ENCODE results near the gene CEP44. TPM values are rescaled to one million over a fixed set of nuclear protein-coding genes. Genes with fewer than 3 reads are reported as not detected.

CEP44 gene
- total RNA-seq, 4 donors from 2014 or later: 10.3 to 33.8 (median 15.7) TPM

DNA sequence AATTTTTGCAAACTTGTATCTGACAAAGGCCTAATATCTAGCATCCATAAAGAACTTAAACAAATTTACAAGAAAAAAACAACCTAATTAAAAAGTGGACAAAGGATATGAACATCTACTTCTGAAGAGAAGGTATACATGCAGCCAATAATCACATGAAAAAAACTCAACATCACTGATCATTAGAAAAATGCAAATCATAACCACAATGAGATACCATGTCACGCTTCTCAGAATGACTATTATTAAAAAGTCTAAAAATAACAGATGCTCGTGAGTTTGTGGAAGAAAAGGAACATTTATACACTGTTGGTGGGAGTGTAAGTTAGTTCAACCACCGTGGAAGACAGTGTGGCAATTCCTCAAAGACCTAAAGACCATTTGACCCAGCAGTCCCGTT is 24.0 kb downstream of the CEP44 start:
- H3K4me1 ChIP-seq: no peaks in the 10 kb centered on the region
- H3K36me3 ChIP-seq: peaks cover 0 to 37% (median 0%) of the 10 kb centered on the region in 3 donors
- no peaks in the 10 kb centered on the region for H3K9me3 ChIP-seq
- no peak overlapping the region for H3K27ac ChIP-seq
- no peak overlapping the region for H3K4me3 ChIP-seq
- no peak for DNase-seq
- no peak for TF ChIP-seq POLR2A (IDR thresholded peaks at IDR 0.05)
- TF ChIP-seq, protein P1, sequence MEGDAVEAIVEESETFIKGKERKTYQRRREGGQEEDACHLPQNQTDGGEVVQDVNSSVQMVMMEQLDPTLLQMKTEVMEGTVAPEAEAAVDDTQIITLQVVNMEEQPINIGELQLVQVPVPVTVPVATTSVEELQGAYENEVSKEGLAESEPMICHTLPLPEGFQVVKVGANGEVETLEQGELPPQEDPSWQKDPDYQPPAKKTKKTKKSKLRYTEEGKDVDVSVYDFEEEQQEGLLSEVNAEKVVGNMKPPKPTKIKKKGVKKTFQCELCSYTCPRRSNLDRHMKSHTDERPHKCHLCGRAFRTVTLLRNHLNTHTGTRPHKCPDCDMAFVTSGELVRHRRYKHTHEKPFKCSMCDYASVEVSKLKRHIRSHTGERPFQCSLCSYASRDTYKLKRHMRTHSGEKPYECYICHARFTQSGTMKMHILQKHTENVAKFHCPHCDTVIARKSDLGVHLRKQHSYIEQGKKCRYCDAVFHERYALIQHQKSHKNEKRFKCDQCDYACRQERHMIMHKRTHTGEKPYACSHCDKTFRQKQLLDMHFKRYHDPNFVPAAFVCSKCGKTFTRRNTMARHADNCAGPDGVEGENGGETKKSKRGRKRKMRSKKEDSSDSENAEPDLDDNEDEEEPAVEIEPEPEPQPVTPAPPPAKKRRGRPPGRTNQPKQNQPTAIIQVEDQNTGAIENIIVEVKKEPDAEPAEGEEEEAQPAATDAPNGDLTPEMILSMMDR (IDR thresholded peaks at IDR 0.05): no peak
- H3K27me3 ChIP-seq: no peaks in the 10 kb centered on the region

DNA sequence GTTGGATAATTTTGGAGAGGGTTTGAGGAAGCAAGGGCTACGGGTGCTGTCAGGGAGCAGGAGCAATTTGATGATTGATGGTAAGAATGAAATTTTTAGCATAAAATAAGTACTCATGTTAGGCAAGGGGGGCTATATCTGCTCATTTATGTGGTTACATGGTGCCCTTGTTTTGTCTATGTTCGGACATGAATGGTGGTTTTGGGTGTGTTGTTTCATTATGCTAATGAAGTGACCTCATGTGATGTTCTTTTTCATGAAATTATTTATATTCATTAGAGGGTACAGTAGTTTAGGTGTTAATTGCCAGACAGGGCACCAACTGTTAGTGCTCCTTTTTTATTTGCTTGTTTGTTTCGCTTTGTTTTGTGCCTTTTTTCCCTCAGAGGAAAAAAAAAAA is 29.3 kb downstream of the CEP44 start:
- Histone ChIP-seq H3K27ac (no peak overlapping the region), H3K36me3 (peaks cover 0 to 31% (median 0%) of the 10 kb centered on the region in 3 donors), H3K9me3 (no peaks in the 10 kb centered on the region), H3K27me3 (no peaks in the 10 kb centered on the region), H3K4me1 (no peaks in the 10 kb centered on the region), H3K4me3 (no peak overlapping the region)
- DNase-seq: no peak
- TF ChIP-seq, protein P1 (IDR thresholded peaks at IDR 0.05): no peak
- no peak for TF ChIP-seq POLR2A (IDR thresholded peaks at IDR 0.05)

DNA sequence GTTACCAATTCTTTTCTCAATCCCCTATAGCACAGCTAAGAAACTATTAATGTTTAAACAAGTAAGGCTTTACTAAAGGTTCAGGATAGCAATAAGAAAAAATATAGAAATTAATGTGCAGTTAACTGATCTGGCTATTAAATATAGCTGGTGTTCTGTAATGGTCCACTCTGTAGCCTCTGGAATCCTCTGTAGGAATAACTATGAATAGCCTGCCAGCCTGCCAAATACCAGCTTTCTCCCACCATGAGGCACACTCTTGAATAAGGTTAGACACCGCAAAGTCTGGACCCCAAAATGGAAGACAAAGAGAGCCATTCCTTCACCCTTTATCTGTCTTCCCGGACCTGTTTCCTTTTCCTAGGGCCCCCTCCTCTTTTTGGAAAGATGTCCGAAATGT is 30.6 kb downstream of the CEP44 start:
- no peak overlapping the region for H3K4me3 ChIP-seq
- H3K27me3 ChIP-seq: no peaks in the 10 kb centered on the region
- H3K9me3 ChIP-seq: no peaks in the 10 kb centered on the region
- no peak overlapping the region for H3K27ac ChIP-seq
- no peak for DNase-seq
- H3K36me3 ChIP-seq: peaks cover 0 to 25% (median 0%) of the 10 kb centered on the region in 3 donors
- H3K4me1 ChIP-seq: no peaks in the 10 kb centered on the region
- no peak for TF ChIP-seq POLR2A (IDR thresholded peaks at IDR 0.05)
- TF ChIP-seq, protein P1 (IDR thresholded peaks at IDR 0.05): no peak

DNA sequence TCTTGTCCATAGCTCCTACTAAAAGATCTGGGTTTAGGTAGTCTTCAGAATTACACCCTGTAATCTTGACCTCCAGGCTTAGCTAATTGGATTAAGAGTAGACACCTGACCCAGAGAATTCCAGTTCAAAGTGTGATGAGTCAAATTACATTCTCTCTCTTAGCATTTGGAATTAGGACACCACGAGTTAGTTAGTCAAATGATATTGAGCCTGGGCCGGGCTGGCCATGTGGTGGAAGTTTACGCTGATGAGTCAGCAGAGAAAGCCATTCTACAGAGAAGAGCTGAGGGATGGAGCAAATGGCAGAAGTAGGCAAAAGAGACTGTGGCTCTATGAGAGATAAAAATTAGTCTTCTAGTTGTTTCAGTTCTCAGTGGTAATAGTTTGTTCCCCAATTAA is 31.1 kb downstream of the CEP44 start:
- H3K27ac ChIP-seq: no peak overlapping the region
- no peak for DNase-seq
- peaks cover 0 to 20% (median 0%) of the 10 kb centered on the region in 3 donors for H3K36me3 ChIP-seq
- TF ChIP-seq POLR2A (IDR thresholded peaks at IDR 0.05): no peak
- TF ChIP-seq, protein P1 (IDR thresholded peaks at IDR 0.05): no peak
- H3K4me3 ChIP-seq: no peak overlapping the region
- no peaks in the 10 kb centered on the region for H3K27me3 ChIP-seq
- H3K4me1 ChIP-seq: no peaks in the 10 kb centered on the region
- H3K9me3 ChIP-seq: no peaks in the 10 kb centered on the region

DNA sequence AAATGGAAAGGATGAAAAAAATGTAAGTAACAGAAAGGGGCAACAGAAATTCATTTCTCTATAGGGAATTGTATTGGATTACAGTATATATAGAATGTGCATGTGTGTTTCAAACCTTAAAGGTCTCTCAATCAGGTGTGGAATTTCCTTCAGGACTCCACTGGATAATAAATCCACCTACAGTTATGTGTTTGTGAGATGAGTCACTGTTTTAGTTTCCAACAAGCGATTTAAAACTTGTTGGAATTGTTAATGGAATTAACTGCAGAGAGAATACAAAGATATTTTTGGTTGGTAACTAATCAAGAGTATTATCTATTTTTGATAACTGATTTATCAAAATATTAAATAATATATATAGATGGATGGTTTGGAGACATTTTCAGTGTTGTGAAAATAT is 32.8 kb downstream of the CEP44 start:
- Histone ChIP-seq H3K27ac (no peak overlapping the region), H3K9me3 (no peaks in the 10 kb centered on the region), H3K4me1 (no peaks in the 10 kb centered on the region), H3K4me3 (no peak overlapping the region), H3K36me3 (peaks cover 0 to 7% (median 0%) of the 10 kb centered on the region in 3 donors), H3K27me3 (no peaks in the 10 kb centered on the region)
- TF ChIP-seq POLR2A (IDR thresholded peaks at IDR 0.05): no peak
- TF ChIP-seq, protein P1 (IDR thresholded peaks at IDR 0.05): no peak
- DNase-seq: no peak

DNA sequence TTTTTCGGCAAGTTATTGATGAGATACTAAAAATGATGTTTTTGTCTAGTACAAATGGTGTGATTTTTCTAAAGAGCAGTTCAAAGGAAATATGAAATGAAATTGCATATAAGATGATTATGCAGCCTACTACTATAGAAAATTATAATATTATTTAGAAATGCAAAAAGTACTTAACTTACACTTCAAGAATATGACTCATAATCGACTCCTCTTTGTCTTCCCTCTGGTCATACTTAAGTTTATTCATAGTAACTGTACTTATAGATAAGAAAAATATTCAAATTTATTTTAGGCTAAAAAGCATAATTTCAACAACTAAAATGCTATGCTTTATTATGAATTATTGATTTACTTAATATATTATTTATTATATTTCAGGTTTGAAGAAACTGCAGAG is 33.2 kb downstream of the CEP44 start:
- Histone ChIP-seq H3K9me3 (no peaks in the 10 kb centered on the region), H3K4me1 (no peaks in the 10 kb centered on the region), H3K27ac (no peak overlapping the region), H3K27me3 (no peaks in the 10 kb centered on the region), H3K36me3 (peaks cover 0 to 7% (median 0%) of the 10 kb centered on the region in 3 donors), H3K4me3 (no peak overlapping the region)
- TF ChIP-seq POLR2A (IDR thresholded peaks at IDR 0.05): no peak
- TF ChIP-seq, protein P1 (IDR thresholded peaks at IDR 0.05): no peak
- DNase-seq: no peak

Measured in Peyer's patch (tissue), 4 donors.